Measurements from ENCODE around the gene CNIH4. TPM values are rescaled to one million over a fixed set of nuclear protein-coding genes. Genes with fewer than 3 reads are reported as not detected.

Gene CNIH4
- total RNA-seq, 1 experiment from 2014 or later = 93.8 TPM

GRCh38 chr1:224329842-224330753, 26.6 kb upstream of the CNIH4 start, which contains the start of gene NVL:
TSS of gene NVL (minus strand) at chr1:224330172. CDS start at chr1:224330127, 45 bp downstream.
- intact Hi-C loops (cut with micrococcal nuclease; ENCODE audit: unreplicated experiment) = loop anchor here (1.0 to 10.0 kb wide), 5 partner anchors 26 to 1195 kb away; partner anchors contain the start of gene CNIH4
- Histone ChIP-seq H3K4me2 (peak within 1 kb of the TSS; percentile 88), H3K4me1 (replicated peaks; ENCODE audit: insufficient read depth) (peaks cover 16% of the 10 kb centered on the region), H3K27me3 (ENCODE audit: insufficient read depth, low read depth) (no peaks in the 10 kb centered on the region), H3K9me3 (ENCODE audit: insufficient read depth, low read depth) (no peaks in the 10 kb centered on the region), H3K9me2 (ENCODE audit: insufficient read depth) (no peaks in the 10 kb centered on the region), H3K79me2 (ENCODE audit: low read depth) (peaks cover 38% of the 10 kb centered on the region), H2AFZ (peak within 1 kb of the TSS; percentile 91), H3F3A (ENCODE audit: insufficient read depth, low read depth) (peaks cover 14% of the 10 kb centered on the region), H3K4me3 (peak within 1 kb of the TSS; percentile 87), H4K20me1 (ENCODE audit: insufficient read depth) (no peaks in the 10 kb centered on the region), H3K27ac (peak within 1 kb of the TSS; percentile 78), H3K36me3 (ENCODE audit: low read depth) (0 out of 2 replicates have a peak, but pooled peaks cover 6% of the 10 kb centered on the region)
- peak; percentile 84 to 91 for DNase-seq
- ChIA-PET CTCF (interaction anchor here (0.6 to 0.7 kb wide), 2 partner anchors 32 to 152 kb away, joined by 4 read pairs; no protein-coding TSS in a partner anchor), POLR2A (ENCODE audit: unreplicated experiment) (interaction anchor here (0.5 to 1.0 kb wide), 10 partner anchors 163 to 1095 kb away, joined by 3 to 7 read pairs (median 5); no protein-coding TSS in a partner anchor)
- no TSS peak for BruUV-seq (replicated peaks)
- TF ChIP-seq, protein P1, sequence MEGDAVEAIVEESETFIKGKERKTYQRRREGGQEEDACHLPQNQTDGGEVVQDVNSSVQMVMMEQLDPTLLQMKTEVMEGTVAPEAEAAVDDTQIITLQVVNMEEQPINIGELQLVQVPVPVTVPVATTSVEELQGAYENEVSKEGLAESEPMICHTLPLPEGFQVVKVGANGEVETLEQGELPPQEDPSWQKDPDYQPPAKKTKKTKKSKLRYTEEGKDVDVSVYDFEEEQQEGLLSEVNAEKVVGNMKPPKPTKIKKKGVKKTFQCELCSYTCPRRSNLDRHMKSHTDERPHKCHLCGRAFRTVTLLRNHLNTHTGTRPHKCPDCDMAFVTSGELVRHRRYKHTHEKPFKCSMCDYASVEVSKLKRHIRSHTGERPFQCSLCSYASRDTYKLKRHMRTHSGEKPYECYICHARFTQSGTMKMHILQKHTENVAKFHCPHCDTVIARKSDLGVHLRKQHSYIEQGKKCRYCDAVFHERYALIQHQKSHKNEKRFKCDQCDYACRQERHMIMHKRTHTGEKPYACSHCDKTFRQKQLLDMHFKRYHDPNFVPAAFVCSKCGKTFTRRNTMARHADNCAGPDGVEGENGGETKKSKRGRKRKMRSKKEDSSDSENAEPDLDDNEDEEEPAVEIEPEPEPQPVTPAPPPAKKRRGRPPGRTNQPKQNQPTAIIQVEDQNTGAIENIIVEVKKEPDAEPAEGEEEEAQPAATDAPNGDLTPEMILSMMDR (conservative IDR thresholded peaks at IDR 0.05) = no peak
- no peak for TF ChIP-seq EZH2 (IDR thresholded peaks at IDR 0.05; ENCODE audit: low read depth)

DNA sequence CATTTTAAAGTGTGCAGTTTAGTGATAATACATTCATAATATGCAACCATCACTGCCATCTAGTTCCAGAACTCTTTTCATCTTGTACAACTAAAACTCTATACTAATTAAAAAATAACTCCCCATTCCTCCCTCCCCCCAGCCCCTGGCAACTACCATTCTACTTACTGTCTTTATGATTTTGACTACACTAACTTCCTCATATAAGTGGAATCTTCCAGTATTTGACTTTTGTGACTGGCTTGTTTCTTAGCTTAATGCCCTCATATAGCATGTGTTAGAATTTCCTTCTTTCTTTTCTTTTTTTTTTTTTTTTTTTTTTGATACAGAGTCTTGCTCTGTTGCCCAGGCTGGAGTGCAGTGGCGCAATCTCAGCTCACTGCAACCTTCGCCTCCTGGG, 25.4 kb upstream of the CNIH4 start:
- peaks cover 16% of the 10 kb centered on the region for H3K4me1 ChIP-seq (replicated peaks; ENCODE audit: insufficient read depth)
- no peaks in the 10 kb centered on the region for H3K9me3 ChIP-seq (ENCODE audit: insufficient read depth, low read depth)
- POLR2A ChIA-PET (ENCODE audit: unreplicated experiment) = no interaction called here
- H3K27ac ChIP-seq = peak overlapping the region; percentile 78
- no peak for TF ChIP-seq EZH2 (IDR thresholded peaks at IDR 0.05; ENCODE audit: low read depth)
- TF ChIP-seq, protein P1 (conservative IDR thresholded peaks at IDR 0.05) = no peak
- H3K79me2 ChIP-seq (ENCODE audit: low read depth) = peaks cover 31% of the 10 kb centered on the region
- no peaks in the 10 kb centered on the region for H3K9me2 ChIP-seq (ENCODE audit: insufficient read depth)
- H3F3A ChIP-seq (ENCODE audit: insufficient read depth, low read depth) = peaks cover 14% of the 10 kb centered on the region
- 0 out of 2 replicates have a peak, but pooled peaks cover under 1% of the 10 kb centered on the region for H3K36me3 ChIP-seq (ENCODE audit: low read depth)
- peak overlapping the region; percentile 87; the same call in 1 of the 2 replicates for H3K4me3 ChIP-seq
- H4K20me1 ChIP-seq (ENCODE audit: insufficient read depth) = no peaks in the 10 kb centered on the region
- intact Hi-C loops (cut with micrococcal nuclease; ENCODE audit: unreplicated experiment) = loop anchor here (5.0 to 10.0 kb wide), 4 partner anchors 164 to 1197 kb away; no protein-coding TSS in a partner anchor
- peak overlapping the region; percentile 88 for H3K4me2 ChIP-seq
- no peak for DNase-seq
- BruUV-seq (replicated peaks) = no TSS peak
- H2AFZ ChIP-seq = peak overlapping the region; percentile 91; the same call in 1 of the 2 replicates
- H3K27me3 ChIP-seq (ENCODE audit: insufficient read depth, low read depth) = no peaks in the 10 kb centered on the region
- CTCF ChIA-PET = interaction anchor here (0.7 kb wide), 1 partner anchor 209 kb away, joined by 10 read pairs; no protein-coding TSS in a partner anchor

DNA sequence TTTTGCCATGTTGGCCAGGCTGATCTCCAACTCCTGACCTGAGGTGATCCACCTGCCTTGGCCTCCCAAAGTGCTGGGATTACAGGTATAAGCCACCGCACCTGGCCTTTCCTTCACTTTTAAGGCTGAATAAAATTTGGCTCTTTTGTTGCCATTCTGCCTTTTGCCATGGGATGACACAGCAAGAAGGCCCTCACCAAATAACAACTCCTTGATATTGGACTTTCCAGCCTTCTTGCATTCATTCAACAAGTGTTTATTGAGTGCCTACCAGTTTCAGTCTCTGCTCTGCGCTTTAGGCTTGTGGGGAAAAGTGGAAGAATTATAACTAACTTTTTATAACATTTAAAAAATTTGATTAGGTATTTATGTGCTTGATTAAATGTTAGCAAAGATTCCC, 24.9 kb upstream of the CNIH4 start:
- no peak overlapping the region for H3K4me3 ChIP-seq
- no peaks in the 10 kb centered on the region for H4K20me1 ChIP-seq (ENCODE audit: insufficient read depth)
- TF ChIP-seq, protein P1 (conservative IDR thresholded peaks at IDR 0.05) = no peak
- TF ChIP-seq EZH2 (IDR thresholded peaks at IDR 0.05; ENCODE audit: low read depth) = no peak
- POLR2A ChIA-PET (ENCODE audit: unreplicated experiment) = no interaction called here
- no peaks in the 10 kb centered on the region for H3K27me3 ChIP-seq (ENCODE audit: insufficient read depth, low read depth)
- peaks cover 28% of the 10 kb centered on the region for H3K79me2 ChIP-seq (ENCODE audit: low read depth)
- H2AFZ ChIP-seq = no peak overlapping the region
- no peak overlapping the region for H3K27ac ChIP-seq
- H3K4me2 ChIP-seq = no peak overlapping the region
- CTCF ChIA-PET = no interaction called here
- H3K9me2 ChIP-seq (ENCODE audit: insufficient read depth) = no peaks in the 10 kb centered on the region
- DNase-seq = no peak
- H3K36me3 ChIP-seq (ENCODE audit: low read depth) = no peaks in the 10 kb centered on the region
- no TSS peak for BruUV-seq (replicated peaks)
- intact Hi-C loops (cut with micrococcal nuclease; ENCODE audit: unreplicated experiment) = loop anchor here (5.0 to 10.0 kb wide), 4 partner anchors 165 to 1197 kb away; no protein-coding TSS in a partner anchor
- H3K4me1 ChIP-seq (replicated peaks; ENCODE audit: insufficient read depth) = peaks cover 16% of the 10 kb centered on the region
- H3F3A ChIP-seq (ENCODE audit: insufficient read depth, low read depth) = peaks cover 14% of the 10 kb centered on the region
- no peaks in the 10 kb centered on the region for H3K9me3 ChIP-seq (ENCODE audit: insufficient read depth, low read depth)

All from PC-9 (cell line).